GM18499 (cell line): ENCODE results near the gene DNER.
"Not testable (repeated sequence)": the region's sequence is repeated elsewhere in the genome, so short reads cannot be mapped to it uniquely, and the experiment has no call there.

ENCODE experiments used
- ATAC-seq: cut with Tn5 transposase; IDR thresholded peaks from one replicate; pipeline ENCODE4 v1.9.1; 2021; ENCODE audit warnings: moderate number of reproducible peaks; ENCODE audit not compliant: insufficient read depth, unreplicated experiment

Gene DNER

DNA sequence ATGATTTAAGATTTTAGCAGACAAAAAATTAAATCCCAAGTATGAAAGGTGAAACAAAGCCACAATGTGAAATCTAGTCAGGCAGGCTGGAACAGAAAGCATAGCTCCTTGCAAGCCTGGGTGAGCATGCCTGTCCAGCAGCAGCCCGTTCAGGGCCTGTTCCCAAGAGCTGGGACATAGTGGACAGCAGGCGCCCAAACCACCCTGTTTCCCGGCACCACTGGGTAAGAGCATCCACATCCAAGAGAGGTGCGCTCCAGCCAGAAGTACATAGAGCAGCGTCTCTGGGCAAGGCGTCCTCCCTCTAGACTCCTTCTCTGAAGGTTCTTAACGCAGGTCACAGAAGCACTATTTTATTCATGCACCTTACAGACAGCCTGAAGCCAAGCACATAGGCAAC lies 80.8 kb downstream of the DNER start:
- no peak for ATAC-seq

DNA sequence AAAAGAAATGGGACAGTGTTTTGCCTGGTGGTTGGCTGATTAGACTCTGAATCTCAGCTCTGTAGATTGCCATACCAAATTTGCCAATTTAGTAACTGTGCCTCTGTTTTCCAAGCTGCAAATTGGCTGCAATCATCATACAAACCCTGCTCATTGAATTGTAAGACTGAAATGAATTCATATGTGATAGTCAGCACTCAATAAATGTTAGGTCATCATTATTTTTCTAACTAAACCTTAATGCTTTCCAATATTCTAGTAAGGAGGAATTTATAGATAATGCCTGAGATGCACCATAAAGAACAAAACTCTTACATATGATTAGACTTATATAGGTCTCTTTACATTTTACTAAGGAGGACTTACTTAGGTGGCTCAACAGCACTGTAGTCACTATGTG lies 85.3 kb downstream of the DNER start:
- ATAC-seq: no peak

DNA sequence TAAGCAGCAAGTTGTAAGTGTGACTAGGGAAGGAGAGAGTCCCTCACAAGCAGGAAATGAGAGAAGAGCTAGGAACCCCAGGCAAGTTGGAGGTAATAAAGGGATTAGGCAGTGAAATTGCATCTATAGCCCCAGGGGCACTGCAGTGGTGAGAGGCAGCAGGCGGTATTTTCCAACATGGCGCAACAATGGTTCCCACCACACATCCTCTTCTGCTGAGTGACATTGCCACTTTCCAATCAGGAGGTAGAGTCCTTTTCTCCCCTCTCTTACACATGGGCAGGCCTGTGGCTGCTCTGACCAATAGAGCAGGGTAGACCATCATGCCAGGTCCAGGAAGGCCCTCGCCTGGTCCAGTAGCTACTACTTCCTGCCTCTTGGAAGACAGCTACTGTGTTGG lies 86.6 kb downstream of the DNER start:
- ATAC-seq: no peak

GRCh38 chr2:229622495-229623355 lies 91.6 kb downstream of the DNER start:
- ATAC-seq: no peak

DNA sequence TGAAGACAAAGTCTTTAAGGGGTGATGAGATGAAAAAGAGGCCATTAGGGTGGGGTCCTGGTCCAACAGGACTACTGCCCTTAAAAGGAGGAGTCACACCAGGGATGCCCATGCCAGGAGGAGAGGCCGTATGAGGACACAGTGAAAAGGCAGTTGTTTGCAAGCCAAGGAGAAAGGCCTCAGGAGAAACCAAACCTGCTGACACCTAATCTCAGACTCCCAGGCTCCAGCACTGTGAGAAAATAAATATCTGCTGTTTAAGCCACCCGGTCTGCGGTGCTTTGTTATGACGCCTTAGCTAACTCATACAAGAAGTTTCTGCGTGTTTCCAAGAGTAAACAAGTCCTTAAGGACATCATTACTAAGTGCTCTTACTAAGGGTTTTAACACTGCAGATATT lies 93.6 kb downstream of the DNER start:
- no peak for ATAC-seq

GRCh38 chr2:229620289-229620688 lies 94.1 kb downstream of the DNER start:
- no peak for ATAC-seq

DNA sequence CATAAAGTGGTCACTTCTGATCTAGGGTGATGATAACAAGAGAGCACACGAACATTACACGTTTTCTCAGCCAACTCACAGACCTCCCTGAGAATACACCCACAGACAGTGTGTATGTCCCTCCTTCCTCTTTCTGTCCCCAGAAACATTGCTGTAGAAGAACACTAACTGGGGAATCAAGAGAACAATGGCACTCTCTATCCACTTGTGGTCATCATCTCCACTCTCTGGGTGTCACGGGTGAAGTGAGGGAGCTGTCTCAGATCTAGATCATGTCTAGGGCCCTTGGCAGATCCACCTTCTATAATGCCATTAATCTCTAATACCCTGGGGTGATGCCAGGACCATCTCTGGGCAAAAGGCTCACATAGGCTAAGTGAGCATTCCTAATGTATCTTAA lies 97.9 kb downstream of the DNER start:
- no peak for ATAC-seq

- not testable (repeated sequence) for ATAC-seq
Observed at GRCh38 chr2:229614021-229614420, 100.3 kb downstream of the DNER start.

DNA sequence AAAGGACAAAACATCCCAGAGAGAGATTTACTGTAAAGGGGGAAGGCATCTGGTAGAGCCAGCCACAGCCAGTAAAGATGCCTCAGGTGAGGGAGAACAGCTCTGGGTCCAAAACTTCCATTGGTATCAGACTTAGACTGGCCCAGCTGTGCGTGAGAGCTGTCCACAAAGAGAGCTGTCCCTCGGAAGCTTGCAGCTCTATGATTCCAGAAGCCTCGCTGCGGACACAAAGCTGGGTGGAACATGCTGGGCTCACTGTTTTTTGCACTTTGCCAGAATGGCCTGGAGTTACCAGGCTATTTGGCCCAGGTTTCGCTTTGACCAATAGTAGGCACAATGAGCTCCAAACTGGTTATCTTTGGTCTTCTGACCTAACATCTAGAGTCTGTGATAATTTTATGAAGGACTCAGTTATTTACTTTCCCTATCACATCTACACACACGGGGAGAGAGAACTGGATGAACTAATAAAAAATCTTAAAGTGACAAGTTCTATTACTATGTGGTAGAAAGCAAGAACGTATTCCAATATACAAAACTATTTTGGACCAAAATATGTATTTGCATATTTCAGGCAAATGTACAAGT lies 101.9 kb downstream of the DNER start:
- no peak for ATAC-seq

- ATAC-seq: no peak
Observed at GRCh38 chr2:229611360-229611759, 103.0 kb downstream of the DNER start.

DNA sequence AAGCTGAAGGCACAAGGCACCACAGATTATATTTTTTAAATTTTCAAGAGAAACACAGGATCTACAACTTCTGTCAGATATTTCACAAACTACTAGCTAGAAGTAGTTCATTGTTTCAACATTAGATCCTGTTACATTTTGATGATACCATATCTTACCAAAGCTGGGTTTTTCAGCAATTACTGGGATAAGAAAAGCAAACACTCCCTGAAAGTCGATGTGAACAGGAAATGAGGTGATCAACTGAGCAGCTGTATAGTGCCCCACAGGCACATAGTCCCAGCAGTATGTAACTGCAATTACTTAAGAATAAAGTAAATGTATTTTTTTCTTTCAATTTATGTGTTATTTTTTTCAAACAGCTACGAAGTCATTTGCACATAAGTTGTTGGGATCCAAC lies 103.5 kb downstream of the DNER start:
- ATAC-seq: no peak

DNA sequence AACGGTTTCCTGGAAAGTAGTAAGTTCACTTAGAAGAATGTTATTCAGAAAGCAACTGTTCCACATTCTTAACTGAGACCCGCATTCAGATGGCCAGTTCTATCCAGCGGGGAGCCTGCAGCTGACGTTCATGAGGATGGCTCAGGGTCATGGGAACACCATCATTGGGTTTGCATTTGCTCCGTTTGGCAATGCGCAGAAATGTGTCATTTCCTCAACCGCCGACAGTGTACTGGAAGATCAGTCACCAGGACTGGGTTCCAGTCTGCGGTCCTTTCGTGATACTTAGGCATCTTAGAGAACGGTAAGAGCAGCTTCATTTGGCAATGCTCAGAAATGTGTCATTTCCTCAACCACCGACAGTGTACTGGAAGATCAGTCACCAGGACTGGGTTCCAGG lies 104.0 kb downstream of the DNER start:
- ATAC-seq: no peak

DNA sequence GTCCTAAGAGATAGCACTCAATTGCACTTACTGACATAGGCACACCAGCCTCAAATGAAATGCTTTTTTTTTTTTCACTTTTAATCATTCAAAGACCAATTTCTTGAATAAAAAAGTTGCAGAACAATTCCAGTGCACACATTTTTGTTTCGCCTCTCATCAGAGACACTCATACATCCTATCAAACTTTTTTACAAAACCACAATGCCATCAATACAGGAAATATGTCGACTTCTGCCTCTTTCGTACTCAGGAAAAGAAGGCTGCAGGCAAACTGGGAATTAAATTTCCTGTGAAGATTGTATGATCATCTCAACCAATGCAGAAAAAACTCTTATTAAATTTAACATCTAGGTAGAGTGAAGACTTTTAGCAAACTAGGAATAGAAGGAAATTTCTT lies 112.4 kb downstream of the DNER start:
- ATAC-seq: no peak

GRCh38 chr2:229601396-229601795 lies 113.0 kb downstream of the DNER start:
- ATAC-seq: no peak

GRCh38 chr2:229598227-229598626 lies 116.1 kb downstream of the DNER start:
- ATAC-seq: no peak

DNA sequence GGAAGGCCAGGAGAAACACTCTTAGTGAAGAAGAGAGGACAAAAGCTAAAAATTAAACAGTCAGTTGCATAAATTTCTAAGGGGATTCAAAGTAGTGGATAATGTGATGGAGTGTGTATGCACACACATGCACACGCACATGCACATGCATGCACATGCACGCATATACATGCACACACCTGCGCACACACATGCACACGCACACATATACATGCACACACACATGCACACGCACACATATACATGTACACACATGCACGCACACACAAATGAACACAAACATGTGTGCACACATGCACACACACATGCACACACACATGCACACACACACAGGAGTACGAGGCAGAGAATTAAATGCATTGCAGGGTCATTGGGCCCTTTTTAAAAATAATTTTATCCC lies 117.6 kb downstream of the DNER start:
- ATAC-seq: no peak

GRCh38 chr2:229591611-229592010 lies 122.7 kb downstream of the DNER start:
- ATAC-seq: no peak

- peak; percentile 77 for ATAC-seq
Observed at GRCh38 chr2:229586746-229587705, 127.3 kb downstream of the DNER start.

DNA sequence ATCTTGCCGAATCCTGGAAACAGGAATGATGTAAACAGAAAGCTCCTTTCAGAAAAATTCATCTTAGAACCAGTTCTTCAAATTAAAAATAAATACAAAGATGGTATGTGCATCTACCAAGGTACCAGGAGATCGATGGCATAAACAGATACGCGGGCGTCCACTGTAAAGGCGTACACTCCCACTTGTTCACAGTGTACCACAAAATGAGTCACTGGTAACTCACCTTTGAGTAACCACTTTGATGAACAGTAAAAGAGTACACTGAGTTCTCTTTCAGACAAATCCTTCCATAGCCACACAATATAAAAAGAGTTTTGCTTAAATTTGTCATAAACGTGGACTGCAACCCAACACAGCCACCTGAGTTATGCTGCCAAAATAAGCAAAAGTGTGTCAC lies 128.3 kb downstream of the DNER start:
- ATAC-seq: no peak

DNA sequence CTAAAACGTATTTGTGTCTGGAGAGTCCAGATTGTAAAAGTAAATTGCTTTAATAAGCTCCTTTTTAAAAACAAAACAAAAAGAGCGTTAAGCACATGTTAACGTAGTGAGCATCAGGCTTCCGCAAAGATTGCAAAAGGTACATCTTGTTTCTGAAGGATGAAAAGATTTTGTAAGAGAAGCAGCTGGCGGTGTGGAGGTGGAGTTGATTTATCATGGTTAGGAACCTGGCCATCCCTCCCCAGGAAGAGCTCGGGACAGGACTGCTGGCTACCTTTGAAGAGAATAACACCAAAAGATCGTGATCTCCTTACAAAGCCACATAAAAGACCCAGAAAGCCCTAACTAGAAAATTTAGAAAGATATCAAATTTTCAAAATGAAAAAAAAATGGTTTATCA lies 132.2 kb downstream of the DNER start:
- ATAC-seq: no peak
